GM19193 (cell line): Measurements from ENCODE around the gene SLC44A4.

Experiments
- POLR2A ChIP-seq: IDR thresholded peaks from 4 replicates; pipeline ENCODE4 v1.6.1; 2011; ENCODE audit not compliant: insufficient read depth, insufficient read length; ENCODE audit errors: extremely low read depth

The SLC44A4 gene

DNA sequence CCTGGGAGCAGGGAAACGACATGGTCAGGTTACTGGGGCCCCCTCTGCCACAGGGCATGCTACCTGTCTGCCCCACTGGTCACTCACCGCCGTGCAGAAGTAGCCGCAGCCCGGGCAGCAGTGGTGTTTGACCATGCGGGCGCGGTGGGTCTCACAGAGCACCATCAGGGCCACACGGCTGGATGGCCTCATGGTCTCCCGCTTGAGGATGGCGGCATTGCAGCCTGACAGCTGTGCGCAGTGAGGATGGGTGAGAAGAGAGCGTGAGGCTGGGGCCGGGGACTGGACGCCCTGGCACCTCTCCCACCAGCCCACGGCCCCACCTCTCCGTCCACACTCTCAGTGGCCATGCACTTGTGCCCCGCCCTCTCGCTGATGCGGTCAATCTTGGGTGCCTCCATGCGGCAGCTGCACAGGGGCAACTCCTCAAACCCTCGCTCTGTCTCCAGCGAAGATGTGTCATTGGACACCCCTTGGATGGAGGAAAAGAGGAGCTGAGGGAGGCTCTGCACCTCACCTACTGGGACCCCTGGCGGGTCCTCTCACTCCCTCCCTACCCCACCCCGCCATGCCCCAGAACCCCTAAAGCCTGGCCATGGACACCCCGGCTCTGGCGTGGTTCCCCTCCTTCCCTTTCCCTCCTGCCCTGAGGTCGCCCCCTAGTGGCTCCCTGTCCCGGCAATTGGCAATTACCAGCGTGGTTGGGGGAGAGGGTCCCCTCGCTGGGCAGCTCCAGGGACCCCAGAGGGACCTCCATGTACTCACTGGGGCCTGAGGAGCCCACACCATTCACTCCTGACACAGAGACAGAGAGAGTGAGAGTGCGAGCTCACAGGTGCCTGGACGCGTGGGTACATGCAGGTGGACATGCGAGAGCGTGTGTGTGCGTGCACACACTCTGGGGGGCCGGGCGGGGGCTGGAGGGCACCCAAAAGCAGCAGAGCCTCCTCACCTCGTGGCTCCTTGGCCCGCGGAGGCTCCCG, 9.8 kb upstream of the SLC44A4 start:
- TF ChIP-seq POLR2A: no peak

- no peak for TF ChIP-seq POLR2A
These were observed 8.6 kb upstream of the SLC44A4 start for GRCh38 chr6:31887173-31888007.

GRCh38 chr6:31886541-31886991, 7.8 kb upstream of the SLC44A4 start:
- TF ChIP-seq POLR2A: no peak

GRCh38 chr6:31884528-31885035, 5.8 kb upstream of the SLC44A4 start:
- no peak for TF ChIP-seq POLR2A

DNA sequence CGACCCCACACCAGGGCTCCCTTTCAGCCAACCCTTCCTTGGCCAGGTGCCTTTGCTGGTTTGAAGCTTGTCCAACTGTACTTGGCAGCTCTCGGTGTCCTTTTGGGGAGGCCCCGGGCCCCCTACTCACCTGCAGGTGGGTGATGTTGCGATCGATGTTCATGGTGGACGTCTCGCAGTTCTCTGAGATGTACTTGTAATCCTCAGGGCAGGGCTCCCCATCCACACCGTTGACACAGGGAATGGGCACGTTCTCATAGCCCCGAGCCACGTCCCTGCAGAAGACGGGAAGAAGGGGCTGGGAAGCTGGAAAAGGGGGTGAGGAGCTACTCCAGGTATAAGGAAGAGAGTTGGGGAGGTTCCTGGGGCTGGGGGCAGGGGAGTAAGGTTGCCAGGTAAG, 4.9 kb upstream of the SLC44A4 start:
- no peak for TF ChIP-seq POLR2A

DNA sequence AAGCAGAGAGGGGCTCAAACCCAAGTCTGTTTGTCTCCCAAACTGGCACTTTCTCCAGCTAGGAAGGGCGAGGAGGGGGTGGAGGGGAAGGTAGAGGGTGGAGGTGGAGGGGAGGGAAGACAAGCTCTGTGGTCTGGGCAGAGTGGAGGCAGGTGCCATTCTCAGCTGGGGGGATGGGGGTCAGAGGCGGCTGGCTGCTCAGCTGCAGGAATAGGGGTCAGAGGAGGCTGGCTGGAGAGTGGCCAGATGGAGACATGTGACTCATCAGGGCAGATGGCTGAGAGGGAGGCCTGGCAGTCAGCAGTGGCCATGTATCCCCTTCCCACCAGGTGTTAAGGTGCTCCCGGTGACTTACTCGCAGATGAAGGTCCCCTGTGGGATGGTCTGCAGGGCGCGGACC, 3.5 kb upstream of the SLC44A4 start:
- no peak for TF ChIP-seq POLR2A

- no peak for TF ChIP-seq POLR2A
These were observed 2.5 kb upstream of the SLC44A4 start for GRCh38 chr6:31881136-31881859.

DNA sequence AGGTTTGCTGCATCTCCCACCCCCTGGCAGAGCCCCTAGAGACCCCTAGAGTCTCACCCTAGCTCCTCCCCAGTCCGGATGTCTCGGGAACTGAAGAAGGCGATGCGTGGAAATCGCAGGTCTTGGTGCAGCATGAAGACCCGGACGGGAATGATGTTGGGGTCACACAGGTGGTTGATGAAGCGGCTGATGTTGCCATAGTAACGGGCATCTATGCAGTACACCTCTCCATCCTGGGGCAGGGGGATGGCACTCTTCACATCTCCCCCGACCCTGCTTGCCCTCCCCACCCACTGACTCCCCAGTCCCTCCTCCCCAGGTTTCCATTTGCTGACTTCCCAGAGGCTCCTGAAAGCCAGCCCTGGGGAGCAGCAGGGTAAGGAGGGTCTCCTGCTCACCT, 1.8 kb upstream of the SLC44A4 start:
- no peak for TF ChIP-seq POLR2A

GRCh38 chr6:31879901-31880300, 1.1 kb upstream of the SLC44A4 start:
- no peak for TF ChIP-seq POLR2A

DNA sequence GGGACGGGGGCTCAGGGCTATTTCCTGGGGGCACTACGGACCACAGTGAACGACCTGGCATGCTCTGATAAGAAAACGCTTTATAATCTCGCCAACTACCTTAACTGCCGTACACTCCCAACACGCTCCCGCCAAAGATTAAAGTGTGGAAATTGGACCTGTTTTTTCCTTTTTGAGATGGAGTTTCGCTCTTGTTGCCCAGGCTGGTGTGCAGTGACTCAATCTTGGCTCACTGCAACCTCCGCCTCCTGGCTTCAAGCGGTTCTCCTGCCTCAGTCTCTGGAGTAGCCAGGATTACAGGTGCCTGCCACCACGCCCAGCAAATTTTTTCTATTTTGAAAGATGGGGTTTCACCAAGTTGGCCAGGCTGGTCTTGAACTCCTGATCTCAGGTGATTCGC, 346 bp upstream of the SLC44A4 start:
- no peak for TF ChIP-seq POLR2A

DNA sequence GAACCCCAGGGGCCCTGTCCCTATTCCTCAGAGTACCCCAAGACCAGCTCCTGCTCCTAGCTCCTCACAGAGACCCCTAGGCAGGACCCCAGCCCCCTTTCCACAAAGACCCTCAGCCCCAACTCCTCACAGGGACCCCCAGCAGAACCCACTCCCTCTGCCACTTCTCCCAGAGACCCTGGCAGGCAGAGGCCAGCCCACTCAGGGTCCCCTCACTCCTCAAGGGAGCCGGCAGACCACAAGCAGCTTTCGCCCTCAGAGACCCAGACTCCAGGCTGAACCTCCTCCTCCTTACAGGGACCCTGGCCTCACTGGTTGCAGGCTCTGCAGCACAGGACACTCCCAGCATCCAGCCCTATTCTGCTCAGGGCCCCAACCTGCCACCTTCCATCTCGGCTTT, 575 bp downstream of the SLC44A4 start:
- TF ChIP-seq POLR2A: no peak

DNA sequence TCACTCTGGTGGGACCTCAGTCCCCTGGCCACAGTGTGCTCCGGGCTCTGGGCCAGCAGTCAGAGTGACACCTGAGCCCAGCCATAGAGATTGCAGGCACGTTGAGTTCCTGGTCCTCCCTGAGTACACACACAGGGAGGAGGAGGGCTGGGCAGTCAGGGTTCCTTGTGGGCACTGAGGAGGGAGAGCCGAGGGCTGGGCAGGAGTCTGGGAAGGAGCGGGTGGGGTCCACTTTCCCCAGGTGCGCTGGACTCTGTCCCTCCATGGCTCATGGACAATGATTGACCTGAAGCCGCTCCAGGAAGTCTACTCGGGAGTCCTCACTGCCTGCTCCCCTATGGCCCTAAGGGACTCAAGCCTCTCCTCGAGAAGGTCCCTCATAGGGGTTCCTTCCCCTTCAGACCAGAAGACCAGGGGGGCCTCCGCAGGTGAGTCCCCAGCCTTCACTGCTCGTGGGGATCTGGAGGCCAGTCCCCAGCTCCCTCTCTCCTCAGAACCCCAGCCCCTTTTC, 1.1 kb downstream of the SLC44A4 start:
- TF ChIP-seq POLR2A: no peak

- no peak for TF ChIP-seq POLR2A
These were observed 1.6 kb downstream of the SLC44A4 start for GRCh38 chr6:31877125-31877650.

- no peak for TF ChIP-seq POLR2A
These were observed 2.4 kb downstream of the SLC44A4 start for GRCh38 chr6:31876357-31876756.
